Measurements from ENCODE around the gene ETV3. TPM values are rescaled to one million over a fixed set of nuclear protein-coding genes. Genes with fewer than 3 reads are reported as not detected.

The ETV3 gene
- total and polyA plus RNA-seq, 2 of the 4 experiments (the other 2 are of a cell fraction) = 6.4 to 14.7 TPM

GRCh38 chr1:157086299-157086698, 51.9 kb downstream of the ETV3 start:
- Histone ChIP-seq H4K8ac (ENCODE audit: low read depth in 2 of 2, low read length in 2 of 2) (no peak overlapping the region), H2BK20ac (ENCODE audit: low read depth, low read length) (no peak overlapping the region), H3K56ac (ENCODE audit: extremely low read depth, insufficient read depth, low read length) (no peak overlapping the region), H3K18ac (ENCODE audit: low read depth, low read length) (no peak overlapping the region), H3K27me3 (ENCODE audit: control insufficient read depth, insufficient read depth, low read length) (peaks cover 11% of the 10 kb centered on the region), H4K20me1 (ENCODE audit: insufficient read depth, low read length) (no peaks in the 10 kb centered on the region), H4K91ac (ENCODE audit: insufficient read depth, low read depth, low read length) (no peak overlapping the region), H3K4me2 (ENCODE audit: low read depth, low read length) (no peak overlapping the region), H3K4me3 (ENCODE audit: insufficient read depth, low read depth, low read length) (no peak overlapping the region), H3K4ac (ENCODE audit: low read depth, low read length) (no peak overlapping the region), H4K5ac (ENCODE audit: low read depth, low read length) (no peak overlapping the region), H2AFZ (replicated peaks; ENCODE audit: low read length, poor library complexity) (no peak overlapping the region), H3K23ac (ENCODE audit: low read depth, low read length) (no peak overlapping the region), H3K4me1 (ENCODE audit: control insufficient read depth, insufficient read depth, low read length) (no peaks in the 10 kb centered on the region; the same call in 1 of the 2 replicates), H3K9me3 (ENCODE audit: control insufficient read depth, insufficient read depth, low read length) (no peaks in the 10 kb centered on the region), H2BK15ac (ENCODE audit: low read depth, low read length) (no peak overlapping the region), H3K79me1 (ENCODE audit: low read depth in 1 of 2, low read length in 2 of 2) (no peaks in the 10 kb centered on the region), H3K36me3 (ENCODE audit: control insufficient read depth, insufficient read depth, low read length) (no peaks in the 10 kb centered on the region), H2AK9ac (replicated peaks; ENCODE audit: low read depth, low read length, poor library complexity) (no peak overlapping the region), H3K9me1 (ENCODE audit: insufficient read depth, low read length) (no peaks in the 10 kb centered on the region), H2BK120ac (ENCODE audit: low read depth, low read length) (no peak overlapping the region), H3K9ac (ENCODE audit: low read depth, low read length) (no peak overlapping the region), H2AK5ac (ENCODE audit: low read depth, low read length) (no peak overlapping the region), H3K14ac (replicated peaks; ENCODE audit: low read depth, low read length) (no peak overlapping the region), H2BK5ac (ENCODE audit: low read depth, low read length, poor library complexity, severe bottlenecking) (no peak overlapping the region), H3K27ac (ENCODE audit: insufficient read depth, low read length) (no peak overlapping the region)
- TF ChIP-seq SMC3 (IDR thresholded peaks at IDR 0.05; ENCODE audit: low read depth, low read length) (no peak), NFE2L2 (IDR thresholded peaks at IDR 0.05; ENCODE audit: low read depth, low read length) (no peak), POLR2A (IDR thresholded peaks at IDR 0.05; ENCODE audit: low read depth, low read length) (no peak), CEBPB (IDR thresholded peaks at IDR 0.05; ENCODE audit: low read depth, low read length) (no peak), USF2 (IDR thresholded peaks at IDR 0.05; ENCODE audit: low read depth, low read length) (no peak), RCOR1 (IDR thresholded peaks at IDR 0.05; ENCODE audit: insufficient replicate concordance, low read length) (no peak), MXI1 (IDR thresholded peaks at IDR 0.05; ENCODE audit: borderline replicate concordance, low read depth, low read length) (no peak), FOS (IDR thresholded peaks at IDR 0.05; ENCODE audit: low read depth, low read length) (no peak), MAFK (IDR thresholded peaks at IDR 0.05; ENCODE audit: low read depth, low read length) (no peak), BHLHE40 (IDR thresholded peaks at IDR 0.05; ENCODE audit: low read depth, low read length) (no peak), RAD21 (IDR thresholded peaks at IDR 0.05; ENCODE audit: low read length) (no peak), MAZ (IDR thresholded peaks at IDR 0.05; ENCODE audit: borderline replicate concordance, low read depth, low read length) (no peak), RFX5 (IDR thresholded peaks at IDR 0.05; ENCODE audit: low read depth, low read length) (no peak), CHD1 (IDR thresholded peaks at IDR 0.05; ENCODE audit: low read depth, low read length) (no peak)
- TF ChIP-seq, protein P1, sequence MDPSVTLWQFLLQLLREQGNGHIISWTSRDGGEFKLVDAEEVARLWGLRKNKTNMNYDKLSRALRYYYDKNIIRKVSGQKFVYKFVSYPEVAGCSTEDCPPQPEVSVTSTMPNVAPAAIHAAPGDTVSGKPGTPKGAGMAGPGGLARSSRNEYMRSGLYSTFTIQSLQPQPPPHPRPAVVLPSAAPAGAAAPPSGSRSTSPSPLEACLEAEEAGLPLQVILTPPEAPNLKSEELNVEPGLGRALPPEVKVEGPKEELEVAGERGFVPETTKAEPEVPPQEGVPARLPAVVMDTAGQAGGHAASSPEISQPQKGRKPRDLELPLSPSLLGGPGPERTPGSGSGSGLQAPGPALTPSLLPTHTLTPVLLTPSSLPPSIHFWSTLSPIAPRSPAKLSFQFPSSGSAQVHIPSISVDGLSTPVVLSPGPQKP (IDR thresholded peaks at IDR 0.05; ENCODE audit: borderline replicate concordance, low read depth, low read length) = no peak
- TF ChIP-seq, protein P2, sequence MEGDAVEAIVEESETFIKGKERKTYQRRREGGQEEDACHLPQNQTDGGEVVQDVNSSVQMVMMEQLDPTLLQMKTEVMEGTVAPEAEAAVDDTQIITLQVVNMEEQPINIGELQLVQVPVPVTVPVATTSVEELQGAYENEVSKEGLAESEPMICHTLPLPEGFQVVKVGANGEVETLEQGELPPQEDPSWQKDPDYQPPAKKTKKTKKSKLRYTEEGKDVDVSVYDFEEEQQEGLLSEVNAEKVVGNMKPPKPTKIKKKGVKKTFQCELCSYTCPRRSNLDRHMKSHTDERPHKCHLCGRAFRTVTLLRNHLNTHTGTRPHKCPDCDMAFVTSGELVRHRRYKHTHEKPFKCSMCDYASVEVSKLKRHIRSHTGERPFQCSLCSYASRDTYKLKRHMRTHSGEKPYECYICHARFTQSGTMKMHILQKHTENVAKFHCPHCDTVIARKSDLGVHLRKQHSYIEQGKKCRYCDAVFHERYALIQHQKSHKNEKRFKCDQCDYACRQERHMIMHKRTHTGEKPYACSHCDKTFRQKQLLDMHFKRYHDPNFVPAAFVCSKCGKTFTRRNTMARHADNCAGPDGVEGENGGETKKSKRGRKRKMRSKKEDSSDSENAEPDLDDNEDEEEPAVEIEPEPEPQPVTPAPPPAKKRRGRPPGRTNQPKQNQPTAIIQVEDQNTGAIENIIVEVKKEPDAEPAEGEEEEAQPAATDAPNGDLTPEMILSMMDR (conservative IDR thresholded peaks at IDR 0.05; ENCODE audit: low read depth, low read length) = no peak
- whole genome bisulfite sequencing, 2 experiments (ENCODE audit: extremely low coverage in 2 of 2, insufficient read length in 1 of 2) = 21% methylated on average over 2 of the region's 6 CpGs; no CpG with 5 or more reads in 1 of the 2 experiments
- ATAC-seq (ENCODE audit: low read depth) (no peak), DNase-seq (no peak)
- dilution Hi-C loops (cut with HindIII; ENCODE audit: low sequenced_read_pairs, unreplicated experiment) = no loop called here
- intact Hi-C loops (cut with micrococcal nuclease) = no loop called here
- ChIA-PET CTCF (interaction anchor here (1.2 to 2.2 kb wide), 3 partner anchors 12 to 70 kb away, joined by 3 to 7 read pairs (median 7); no protein-coding TSS in a partner anchor), POLR2A (ENCODE audit: unreplicated experiment) (no interaction called here)
- no TSS peak for BruUV-seq (replicated peaks)
- in situ Hi-C loops (cut with MboI; ENCODE audit: low sequenced_read_pairs) = no loop called here
